ENCODE measurements around the gene MNT.

- TF ChIP-seq GATA2 (IDR thresholded peaks at IDR 0.05; ENCODE audit: low read depth, low read length) (no peak), GATA3 (IDR thresholded peaks at IDR 0.05; ENCODE audit: low read depth, low read length) (no peak)
These were observed 6.7 kb downstream of the MNT start for GRCh38 chr17:2393954-2394749.

Data from SH-SY5Y (cell line).